ENCODE data around the gene PARP4.
"Not testable (repeated sequence)": the region's sequence is repeated elsewhere in the genome, so short reads cannot be mapped to it uniquely, and the experiment has no call there.

The PARP4 gene

DNA sequence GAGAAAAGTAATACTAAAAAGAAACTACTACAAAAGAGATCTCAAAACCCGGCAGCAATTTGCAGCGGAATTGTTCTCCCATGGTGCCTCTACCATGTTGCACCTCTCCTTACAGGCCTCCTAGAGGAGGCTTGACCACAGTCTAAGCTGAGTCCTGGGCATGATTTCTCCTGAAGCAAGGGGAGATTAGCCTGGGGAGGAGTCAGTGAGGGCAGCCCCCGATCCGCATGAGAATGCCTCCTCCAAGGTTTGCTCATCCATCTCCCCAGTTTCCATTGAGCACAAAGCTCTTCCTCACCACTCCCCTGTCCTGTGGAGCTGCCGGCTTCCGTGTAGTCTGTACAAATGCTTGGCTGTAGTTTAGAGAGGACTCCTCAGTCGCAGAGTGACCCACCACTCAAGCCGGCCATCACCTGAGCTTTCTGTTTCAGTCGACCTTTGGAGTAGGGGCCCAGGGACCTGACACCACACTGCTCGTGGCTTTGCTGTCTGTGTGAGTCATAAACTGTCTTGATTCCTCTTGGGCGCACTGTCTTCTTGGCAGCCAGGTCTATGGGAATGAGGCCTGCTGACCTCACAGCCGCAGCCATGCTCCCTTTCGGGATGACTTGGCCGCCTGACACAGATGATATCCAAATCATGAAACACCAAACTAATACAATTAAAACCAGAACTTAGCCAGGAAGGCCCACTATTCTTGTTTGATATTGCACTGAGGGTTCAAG, 130.9 kb downstream of the PARP4 start:
- H3K4me1 Mint-ChIP-seq, result peaks cover 20% of the 10 kb centered on the region
- no peaks in the 10 kb centered on the region for H3K27me3 Mint-ChIP-seq
- no peak overlapping the region for H3K27ac Mint-ChIP-seq
- peak; percentile 6 for DNase-seq
- no peak overlapping the region for H3K4me3 Mint-ChIP-seq
- no peaks in the 10 kb centered on the region for H3K36me3 Mint-ChIP-seq (ENCODE audit: low read depth)
- no peaks in the 10 kb centered on the region for H3K9me3 Mint-ChIP-seq
- ATAC-seq, result peak; percentile 74

DNA sequence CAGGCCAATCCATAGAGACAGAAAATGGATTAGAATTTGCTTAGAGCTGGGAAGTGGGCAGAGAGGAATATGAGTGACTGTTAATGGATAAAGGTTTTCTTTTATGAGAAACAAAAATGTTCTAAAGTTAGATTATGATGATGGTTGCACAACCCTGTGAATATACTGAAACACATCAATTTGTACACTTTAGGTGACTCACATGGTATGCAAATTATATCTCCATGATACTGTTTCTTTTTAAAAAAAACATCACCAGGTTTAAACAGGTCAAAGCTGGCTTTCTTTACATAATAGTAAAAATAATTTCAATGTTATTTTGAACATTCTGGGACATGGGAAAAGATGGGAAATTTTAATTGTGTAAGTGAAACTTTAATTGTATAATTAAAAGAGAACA, 131.7 kb downstream of the PARP4 start:
- H3K36me3 Mint-ChIP-seq (ENCODE audit: low read depth); DNase-seq; H3K4me3 Mint-ChIP-seq; H3K27me3 Mint-ChIP-seq; H3K27ac Mint-ChIP-seq; H3K9me3 Mint-ChIP-seq; ATAC-seq: not testable (repeated sequence)
- H3K4me1 Mint-ChIP-seq, result peaks cover 20% of the 10 kb centered on the region

DNA sequence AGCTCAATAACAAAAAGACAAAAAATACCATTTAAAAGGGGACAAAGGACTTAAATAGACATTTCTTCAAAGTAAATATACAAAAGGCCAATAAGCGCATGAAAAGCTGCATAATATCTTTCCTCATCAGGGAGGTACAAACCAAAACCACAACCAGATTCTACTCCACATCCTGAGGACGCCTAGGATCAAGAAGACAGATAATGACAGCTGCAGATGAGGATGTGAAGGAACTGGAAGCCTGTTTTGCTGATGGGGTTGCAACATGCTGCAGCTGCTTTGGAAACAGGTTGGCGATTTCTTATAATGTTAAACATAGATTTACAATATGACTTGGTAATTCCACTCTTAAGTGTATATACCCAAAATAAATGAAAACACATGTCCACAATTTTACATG, 132.4 kb downstream of the PARP4 start:
- not testable (repeated sequence) for H3K9me3 Mint-ChIP-seq; H3K27ac Mint-ChIP-seq; H3K4me3 Mint-ChIP-seq; DNase-seq; H3K27me3 Mint-ChIP-seq; ATAC-seq; H3K36me3 Mint-ChIP-seq (ENCODE audit: low read depth)
- H3K4me1 Mint-ChIP-seq, result peaks cover 20% of the 10 kb centered on the region

- H3K27ac Mint-ChIP-seq; H3K27me3 Mint-ChIP-seq; ATAC-seq; H3K9me3 Mint-ChIP-seq; H3K4me1 Mint-ChIP-seq; H3K36me3 Mint-ChIP-seq (ENCODE audit: low read depth); DNase-seq; H3K4me3 Mint-ChIP-seq: not testable (repeated sequence)
Measured at GRCh38 chr13:24371273-24371672, 141.3 kb downstream of the PARP4 start.
